Measurements from ENCODE around the gene ME1. TPM values are rescaled to one million over a fixed set of nuclear protein-coding genes. Genes with fewer than 3 reads are reported as not detected.
A peak's percentile ranks its signal among the peaks of the same experiment; 100 is the strongest.

ME1 gene
- total RNA-seq, 2 experiments from 2014 or later = 0.50 to 0.88 TPM

- Mint-ChIP-seq H3K27ac (no peak overlapping the region), H3K36me3 (no peaks in the 10 kb centered on the region), H3K4me1 (no peaks in the 10 kb centered on the region), H3K9me3 (no peaks in the 10 kb centered on the region), H3K4me3 (no peak overlapping the region), H3K27me3 (peaks cover 2% of the 10 kb centered on the region)
- DNase-seq = no peak
- ATAC-seq (ENCODE audit: low read depth) = no peak
- POLR2A ChIA-PET = no interaction called here
These were observed 180.6 kb downstream of the ME1 start for GRCh38 chr6:83250235-83250634.

DNA sequence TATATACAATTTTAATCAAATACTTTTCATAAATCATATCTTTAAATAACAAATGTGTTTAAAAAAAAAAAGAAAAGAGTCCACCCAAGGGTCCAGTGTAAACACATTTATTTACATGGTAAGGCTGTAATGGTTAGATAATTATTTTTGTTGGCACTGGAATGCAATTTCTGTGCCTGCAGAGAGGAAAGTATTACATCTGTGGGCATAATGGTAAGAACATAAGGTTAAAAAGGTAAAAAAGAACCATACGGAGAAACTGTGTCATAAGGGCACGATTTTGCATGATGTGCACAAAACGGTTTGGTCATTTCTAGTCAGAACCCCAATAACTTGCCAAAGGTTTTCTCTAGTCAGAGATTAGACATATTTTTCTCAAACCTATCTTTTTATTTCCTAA is 183.4 kb downstream of the ME1 start:
- ATAC-seq (ENCODE audit: low read depth) = no peak
- POLR2A ChIA-PET = no interaction called here

DNA sequence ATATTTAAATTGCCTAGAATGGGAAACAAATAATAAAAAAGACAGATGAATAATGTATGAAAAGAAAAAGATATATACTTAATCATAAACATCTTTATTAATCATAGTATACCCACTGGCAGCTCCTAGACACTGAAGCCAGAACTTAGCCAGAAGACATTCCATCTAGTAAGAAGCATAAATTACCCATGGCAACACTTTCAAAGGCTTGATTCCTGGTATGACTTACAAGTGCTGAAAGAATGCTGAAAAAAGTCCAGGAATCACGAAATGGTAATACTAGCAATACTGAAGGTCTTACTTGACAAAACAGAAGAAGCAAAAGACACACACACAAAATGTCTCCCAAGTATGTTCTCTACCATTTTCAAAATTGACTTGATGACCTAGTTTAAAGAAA is 199.7 kb downstream of the ME1 start:
- H3K4me1 Mint-ChIP-seq = no peaks in the 10 kb centered on the region
- DNase-seq = no peak
- H3K9me3 Mint-ChIP-seq = no peaks in the 10 kb centered on the region
- H3K36me3 Mint-ChIP-seq = no peaks in the 10 kb centered on the region
- ATAC-seq (ENCODE audit: low read depth) = no peak
- H3K4me3 Mint-ChIP-seq = no peak overlapping the region
- POLR2A ChIA-PET = no interaction called here
- no peak overlapping the region for H3K27ac Mint-ChIP-seq
- H3K27me3 Mint-ChIP-seq = peaks cover 23% of the 10 kb centered on the region

More for the DNA sequence above, 183.4 kb downstream of the ME1 start:
- Mint-ChIP-seq H3K4me3 (no peak overlapping the region), H3K4me1 (no peaks in the 10 kb centered on the region), H3K9me3 (no peaks in the 10 kb centered on the region), H3K27ac (no peak overlapping the region), H3K36me3 (no peaks in the 10 kb centered on the region), H3K27me3 (peaks cover 4% of the 10 kb centered on the region)
- DNase-seq = no peak

DNA sequence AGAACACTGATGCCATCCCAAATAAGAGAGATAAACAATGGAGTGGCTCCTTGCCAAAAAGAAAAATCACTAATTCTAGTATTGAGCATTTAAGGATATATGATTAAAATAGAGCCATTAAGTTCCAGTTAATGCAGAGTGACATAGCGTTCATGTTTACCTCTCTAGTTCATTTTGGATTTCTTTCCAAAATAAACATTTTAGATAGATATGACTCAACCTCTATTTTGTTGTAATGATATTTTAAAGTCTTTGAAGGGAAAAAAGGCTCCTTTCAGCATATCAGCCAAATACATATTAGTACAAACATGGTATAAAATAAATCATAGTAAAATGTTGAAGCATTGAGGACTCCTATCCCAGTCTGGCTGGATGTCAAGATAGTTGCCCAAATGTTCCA is 204.3 kb downstream of the ME1 start:
- Mint-ChIP-seq H3K4me3 (no peak overlapping the region), H3K27me3 (peaks cover 7% of the 10 kb centered on the region), H3K9me3 (no peaks in the 10 kb centered on the region), H3K4me1 (no peaks in the 10 kb centered on the region), H3K27ac (no peak overlapping the region), H3K36me3 (no peaks in the 10 kb centered on the region)
- no peak for ATAC-seq (ENCODE audit: low read depth)
- POLR2A ChIA-PET = no interaction called here
- DNase-seq = no peak

DNA sequence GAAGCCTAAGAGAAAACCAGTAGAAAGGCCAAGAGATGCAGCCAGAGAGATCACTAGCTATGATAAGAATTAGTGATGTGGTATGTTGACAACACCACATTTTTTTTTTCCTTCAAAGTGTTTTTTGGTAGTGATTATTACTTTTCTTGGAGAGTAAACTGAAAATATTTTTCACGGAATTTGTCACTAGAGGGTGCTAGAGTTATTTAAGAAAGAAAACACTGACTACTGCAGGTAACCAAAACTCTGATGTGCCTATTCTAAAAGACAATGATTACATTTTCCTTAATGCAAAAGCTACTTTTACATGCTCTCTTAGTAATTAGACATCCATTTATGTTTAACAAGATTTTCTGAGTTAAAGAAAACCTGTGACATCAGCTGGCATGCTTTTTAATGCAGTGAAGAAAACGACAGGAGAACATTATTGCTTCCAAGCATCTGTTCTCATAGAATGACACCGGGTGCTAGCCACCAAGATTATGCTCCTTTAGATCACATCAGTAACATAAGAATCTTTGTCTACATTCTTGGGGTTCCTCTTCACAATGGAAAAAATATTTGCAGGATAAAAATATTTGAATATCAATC is 208.9 kb downstream of the ME1 start:
- no peak overlapping the region for H3K27ac Mint-ChIP-seq
- POLR2A ChIA-PET = no interaction called here
- no peaks in the 10 kb centered on the region for H3K9me3 Mint-ChIP-seq
- H3K27me3 Mint-ChIP-seq = no peaks in the 10 kb centered on the region
- no peaks in the 10 kb centered on the region for H3K4me1 Mint-ChIP-seq
- H3K4me3 Mint-ChIP-seq = no peak overlapping the region
- no peaks in the 10 kb centered on the region for H3K36me3 Mint-ChIP-seq
- DNase-seq = no peak
- no peak for ATAC-seq (ENCODE audit: low read depth)

GRCh38 chr6:83221276-83221675 is 209.6 kb downstream of the ME1 start:
- H3K9me3 Mint-ChIP-seq = no peaks in the 10 kb centered on the region
- POLR2A ChIA-PET = no interaction called here
- ATAC-seq (ENCODE audit: low read depth) (no peak), DNase-seq (no peak)
- no peak overlapping the region for H3K4me3 Mint-ChIP-seq
- H3K4me1 Mint-ChIP-seq = no peaks in the 10 kb centered on the region
- no peaks in the 10 kb centered on the region for H3K36me3 Mint-ChIP-seq
- H3K27ac Mint-ChIP-seq = no peak overlapping the region
- H3K27me3 Mint-ChIP-seq = no peaks in the 10 kb centered on the region

GRCh38 chr6:83220121-83220520 is 210.7 kb downstream of the ME1 start:
- H3K4me3 Mint-ChIP-seq = no peak overlapping the region
- DNase-seq (no peak), ATAC-seq (ENCODE audit: low read depth) (no peak)
- no peaks in the 10 kb centered on the region for H3K9me3 Mint-ChIP-seq
- no peaks in the 10 kb centered on the region for H3K4me1 Mint-ChIP-seq
- POLR2A ChIA-PET = no interaction called here
- no peak overlapping the region for H3K27ac Mint-ChIP-seq
- H3K27me3 Mint-ChIP-seq = no peaks in the 10 kb centered on the region
- no peaks in the 10 kb centered on the region for H3K36me3 Mint-ChIP-seq

- Mint-ChIP-seq H3K4me3 (no peak overlapping the region), H3K36me3 (no peaks in the 10 kb centered on the region), H3K27me3 (peaks cover 6% of the 10 kb centered on the region), H3K4me1 (no peaks in the 10 kb centered on the region), H3K9me3 (no peaks in the 10 kb centered on the region), H3K27ac (no peak overlapping the region)
- POLR2A ChIA-PET = no interaction called here
- ATAC-seq (ENCODE audit: low read depth) (no peak), DNase-seq (no peak)
These were observed 212.2 kb downstream of the ME1 start for GRCh38 chr6:83218646-83219045.

GRCh38 chr6:83216806-83217205 is 214.0 kb downstream of the ME1 start:
- no peaks in the 10 kb centered on the region for H3K36me3 Mint-ChIP-seq
- POLR2A ChIA-PET = no interaction called here

GRCh38 chr6:83215131-83216047 is 215.5 kb downstream of the ME1 start:
- DNase-seq (peak; percentile 35), ATAC-seq (ENCODE audit: low read depth) (peak; percentile 97)
- H3K27ac Mint-ChIP-seq = no peak overlapping the region
- peaks cover 26% of the 10 kb centered on the region for H3K27me3 Mint-ChIP-seq
- no peak overlapping the region for H3K4me3 Mint-ChIP-seq
- H3K9me3 Mint-ChIP-seq = no peaks in the 10 kb centered on the region
- H3K36me3 Mint-ChIP-seq = no peaks in the 10 kb centered on the region
- POLR2A ChIA-PET = interaction anchor here (0.7 to 1.0 kb wide), 2 partner anchors 148 to 150 kb away, joined by 3 to 7 read pairs; partner anchors contain the start of genes DOP1A and UBE3D
- no peaks in the 10 kb centered on the region for H3K4me1 Mint-ChIP-seq

More at GRCh38 chr6:83216806-83217205, 214.0 kb downstream of the ME1 start:
- ATAC-seq (ENCODE audit: low read depth) = no peak
- H3K4me3 Mint-ChIP-seq = no peak overlapping the region
- no peak for DNase-seq
- H3K9me3 Mint-ChIP-seq = no peaks in the 10 kb centered on the region
- H3K27ac Mint-ChIP-seq = no peak overlapping the region
- no peaks in the 10 kb centered on the region for H3K4me1 Mint-ChIP-seq
- H3K27me3 Mint-ChIP-seq = peaks cover 13% of the 10 kb centered on the region

- ATAC-seq (ENCODE audit: low read depth) (no peak), DNase-seq (no peak)
- H3K27ac Mint-ChIP-seq = no peak overlapping the region
- POLR2A ChIA-PET = no interaction called here
- H3K9me3 Mint-ChIP-seq = no peaks in the 10 kb centered on the region
- no peak overlapping the region for H3K4me3 Mint-ChIP-seq
- no peaks in the 10 kb centered on the region for H3K36me3 Mint-ChIP-seq
- H3K27me3 Mint-ChIP-seq = peaks cover 2% of the 10 kb centered on the region
- no peaks in the 10 kb centered on the region for H3K4me1 Mint-ChIP-seq
These were observed 228.8 kb downstream of the ME1 start for GRCh38 chr6:83202031-83202430.

DNA sequence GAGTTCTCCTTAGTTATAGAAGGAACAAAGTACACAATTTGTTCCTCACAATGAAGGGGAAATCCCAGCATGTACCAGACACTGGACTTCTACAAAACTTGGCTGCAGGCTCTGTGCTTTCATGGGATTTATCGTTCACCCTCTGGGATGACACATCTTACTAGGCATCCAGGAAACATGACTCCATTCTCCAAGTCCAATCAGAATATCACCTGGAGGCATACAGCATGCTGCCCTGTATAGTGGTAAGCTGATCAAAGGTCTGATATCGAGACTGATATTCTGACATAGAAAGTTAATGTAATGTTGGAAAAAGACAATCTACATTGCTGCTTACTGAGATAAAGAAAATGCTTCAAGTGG is 231.0 kb downstream of the ME1 start:
- peaks cover 3% of the 10 kb centered on the region for H3K4me1 Mint-ChIP-seq

DNA sequence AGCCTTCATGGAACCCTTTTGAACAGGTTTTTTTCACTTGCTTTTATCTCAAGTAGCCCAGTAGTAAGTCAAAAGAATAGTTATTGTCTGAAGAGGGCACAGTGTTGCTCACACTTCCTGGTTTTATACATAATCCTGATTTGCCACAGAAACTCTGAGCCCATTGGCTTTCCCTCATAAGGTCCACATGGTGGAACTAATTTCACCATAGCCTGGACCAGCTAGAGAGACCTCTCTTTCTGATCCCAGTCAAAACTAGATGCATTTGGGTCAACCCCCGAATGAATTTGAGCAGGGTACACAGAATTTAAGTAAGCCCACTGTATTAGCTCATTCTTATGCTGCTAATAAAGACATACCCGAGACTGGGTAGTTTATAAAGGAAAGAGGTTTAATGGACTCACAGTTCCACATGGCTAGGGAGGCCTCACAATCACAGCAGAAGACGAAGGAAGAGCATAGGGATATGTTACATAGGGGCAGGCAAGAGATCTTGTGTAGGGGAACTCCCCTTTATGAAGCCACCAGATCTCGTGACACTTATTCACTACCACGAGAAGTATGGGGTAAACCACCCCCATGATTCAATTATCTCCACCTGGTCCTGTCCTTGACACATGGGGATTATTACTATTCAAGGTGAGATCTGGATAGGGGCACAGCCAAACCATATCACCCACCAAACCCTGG is 231.5 kb downstream of the ME1 start:
- no peak overlapping the region for H3K4me3 Mint-ChIP-seq
- H3K36me3 Mint-ChIP-seq = no peaks in the 10 kb centered on the region
- DNase-seq (no peak), ATAC-seq (ENCODE audit: low read depth) (no peak)
- H3K4me1 Mint-ChIP-seq = peaks cover 6% of the 10 kb centered on the region
- H3K9me3 Mint-ChIP-seq = no peaks in the 10 kb centered on the region
- H3K27me3 Mint-ChIP-seq = peaks cover 2% of the 10 kb centered on the region
- no peak overlapping the region for H3K27ac Mint-ChIP-seq
- POLR2A ChIA-PET = no interaction called here

More for the DNA sequence above, 231.0 kb downstream of the ME1 start:
- H3K27me3 Mint-ChIP-seq = no peaks in the 10 kb centered on the region
- POLR2A ChIA-PET = no interaction called here
- H3K4me3 Mint-ChIP-seq = no peak overlapping the region
- DNase-seq (no peak), ATAC-seq (ENCODE audit: low read depth) (no peak)
- H3K36me3 Mint-ChIP-seq = no peaks in the 10 kb centered on the region
- H3K27ac Mint-ChIP-seq = no peak overlapping the region
- H3K9me3 Mint-ChIP-seq = no peaks in the 10 kb centered on the region
